Endothelial cell (in vitro differentiated cells): ENCODE results near the gene IFT43. TPM values are rescaled to one million over a fixed set of nuclear protein-coding genes. Genes with fewer than 3 reads are reported as not detected.

ENCODE experiments used
- DNase-seq: peaks from one replicate; pipeline ENCODE4 v3.0.0; 2021; ENCODE audit warnings: low spot score
- H3K27ac Mint-ChIP-seq: one replicate; pipeline ENCODE4 v1.8.0; 2021; ENCODE audit warnings: mixed read lengths, inconsistent platforms; ENCODE audit not compliant: unreplicated experiment
- H3K27me3 Mint-ChIP-seq: one replicate; pipeline ENCODE4 v1.8.0; 2021; ENCODE audit warnings: mild to moderate bottlenecking, moderate library complexity, mixed read lengths, inconsistent platforms; ENCODE audit not compliant: unreplicated experiment
- H3K36me3 Mint-ChIP-seq: one replicate; pipeline ENCODE4 v1.8.0; 2021; ENCODE audit warnings: mild to moderate bottlenecking, low read depth, mixed read lengths, inconsistent platforms; ENCODE audit not compliant: unreplicated experiment
- H3K4me1 Mint-ChIP-seq: one replicate; pipeline ENCODE4 v1.8.0; 2021; ENCODE audit warnings: mild to moderate bottlenecking, mixed read lengths, inconsistent platforms; ENCODE audit not compliant: unreplicated experiment
- H3K4me3 Mint-ChIP-seq: one replicate; pipeline ENCODE4 v1.8.0; 2021; ENCODE audit warnings: mild to moderate bottlenecking, mixed read lengths, inconsistent platforms; ENCODE audit not compliant: unreplicated experiment
- H3K9me3 Mint-ChIP-seq: one replicate; pipeline ENCODE4 v1.8.0; 2021; ENCODE audit warnings: mixed read lengths, inconsistent platforms; ENCODE audit not compliant: unreplicated experiment
- CTCF ChIP-seq: fragments of 200-600 bp; sonication (generic); IDR thresholded peaks from one replicate; pipeline ENCODE4 v1.5.0; 2021; ENCODE audit warnings: antibody characterized with exemption; ENCODE audit not compliant: unreplicated experiment
- total RNA-seq: library from RNA; stranded (reverse); fragmentation: NEBNext Ultra II Directional; extraction: Animal tissue kit (Norgen Biotek cat#: 25700); gene quantifications from one replicate; pipeline ENCODE4 v1.2.1, GENCODE V29; 2021; ENCODE audit not compliant: unreplicated experiment

The IFT43 gene
- total RNA-seq, 1 donor from 2014 or later, result 22.8 TPM

GRCh38 chr14:76098916-76099675 is 113.5 kb downstream of the IFT43 start:
- Mint-ChIP-seq H3K27me3 (peaks cover 12% of the 10 kb centered on the region), H3K4me3 (no peak overlapping the region), H3K4me1 (peaks cover 11% of the 10 kb centered on the region), H3K36me3 (no peaks in the 10 kb centered on the region), H3K9me3 (no peaks in the 10 kb centered on the region), H3K27ac (no peak overlapping the region)
- DNase-seq, result no peak
- no peak for TF ChIP-seq CTCF

GRCh38 chr14:76100236-76100635 is 114.7 kb downstream of the IFT43 start:
- DNase-seq, result no peak
- no peak overlapping the region for H3K27ac Mint-ChIP-seq

GRCh38 chr14:76101391-76102379 is 116.1 kb downstream of the IFT43 start:
- no peak overlapping the region for H3K4me3 Mint-ChIP-seq
- H3K36me3 Mint-ChIP-seq, result no peaks in the 10 kb centered on the region
- no peak for DNase-seq
- H3K9me3 Mint-ChIP-seq, result no peaks in the 10 kb centered on the region
- peaks cover 10% of the 10 kb centered on the region for H3K27me3 Mint-ChIP-seq
- TF ChIP-seq CTCF, result no peak
- H3K4me1 Mint-ChIP-seq, result peaks cover 11% of the 10 kb centered on the region
- H3K27ac Mint-ChIP-seq, result no peak overlapping the region

More at GRCh38 chr14:76100236-76100635, 114.7 kb downstream of the IFT43 start:
- Mint-ChIP-seq H3K27me3 (peaks cover 12% of the 10 kb centered on the region), H3K9me3 (no peaks in the 10 kb centered on the region), H3K4me1 (peaks cover 11% of the 10 kb centered on the region), H3K4me3 (no peak overlapping the region), H3K36me3 (no peaks in the 10 kb centered on the region)
- TF ChIP-seq CTCF, result no peak

- Mint-ChIP-seq H3K36me3 (no peaks in the 10 kb centered on the region), H3K4me1 (peaks cover 10% of the 10 kb centered on the region)
Measured at GRCh38 chr14:76104802-76105355, 119.3 kb downstream of the IFT43 start.

More at GRCh38 chr14:76104802-76105355, 119.3 kb downstream of the IFT43 start:
- no peak for DNase-seq
- TF ChIP-seq CTCF, result no peak
- H3K4me3 Mint-ChIP-seq, result no peak overlapping the region
- H3K9me3 Mint-ChIP-seq, result no peaks in the 10 kb centered on the region
- H3K27me3 Mint-ChIP-seq, result peaks cover 9% of the 10 kb centered on the region
- H3K27ac Mint-ChIP-seq, result no peak overlapping the region
